Measurements from ENCODE around the gene IL1B.

IL1B gene

GRCh38 chr2:112840068-112840445 is 3.5 kb upstream of the IL1B start:
- no peak overlapping the region for H3K4me3 ChIP-seq (ENCODE audit: low read depth, low read length)
- TF ChIP-seq, protein P1, sequence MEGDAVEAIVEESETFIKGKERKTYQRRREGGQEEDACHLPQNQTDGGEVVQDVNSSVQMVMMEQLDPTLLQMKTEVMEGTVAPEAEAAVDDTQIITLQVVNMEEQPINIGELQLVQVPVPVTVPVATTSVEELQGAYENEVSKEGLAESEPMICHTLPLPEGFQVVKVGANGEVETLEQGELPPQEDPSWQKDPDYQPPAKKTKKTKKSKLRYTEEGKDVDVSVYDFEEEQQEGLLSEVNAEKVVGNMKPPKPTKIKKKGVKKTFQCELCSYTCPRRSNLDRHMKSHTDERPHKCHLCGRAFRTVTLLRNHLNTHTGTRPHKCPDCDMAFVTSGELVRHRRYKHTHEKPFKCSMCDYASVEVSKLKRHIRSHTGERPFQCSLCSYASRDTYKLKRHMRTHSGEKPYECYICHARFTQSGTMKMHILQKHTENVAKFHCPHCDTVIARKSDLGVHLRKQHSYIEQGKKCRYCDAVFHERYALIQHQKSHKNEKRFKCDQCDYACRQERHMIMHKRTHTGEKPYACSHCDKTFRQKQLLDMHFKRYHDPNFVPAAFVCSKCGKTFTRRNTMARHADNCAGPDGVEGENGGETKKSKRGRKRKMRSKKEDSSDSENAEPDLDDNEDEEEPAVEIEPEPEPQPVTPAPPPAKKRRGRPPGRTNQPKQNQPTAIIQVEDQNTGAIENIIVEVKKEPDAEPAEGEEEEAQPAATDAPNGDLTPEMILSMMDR (IDR thresholded peaks at IDR 0.05; ENCODE audit: insufficient read depth, low read depth, low read length, missing control alignments): no peak
- DNase-seq (ENCODE audit: low read depth): no peak

GRCh38 chr2:112839407-112840067 is 3.0 kb upstream of the IL1B start:
- no peak for DNase-seq (ENCODE audit: low read depth)
- H3K4me3 ChIP-seq (ENCODE audit: low read depth, low read length): no peak overlapping the region
- TF ChIP-seq, protein P1 (IDR thresholded peaks at IDR 0.05; ENCODE audit: insufficient read depth, low read depth, low read length, missing control alignments): no peak

GRCh38 chr2:112836163-112836560 is 417 bp downstream of the IL1B start:
- TF ChIP-seq, protein P1 (IDR thresholded peaks at IDR 0.05; ENCODE audit: insufficient read depth, low read depth, low read length, missing control alignments): no peak
- DNase-seq (ENCODE audit: low read depth): no peak
- H3K4me3 ChIP-seq (ENCODE audit: low read depth, low read length): no peak overlapping the region

- no peak for DNase-seq (ENCODE audit: low read depth)
- no peak overlapping the region for H3K4me3 ChIP-seq (ENCODE audit: low read depth, low read length)
- TF ChIP-seq, protein P1 (IDR thresholded peaks at IDR 0.05; ENCODE audit: insufficient read depth, low read depth, low read length, missing control alignments): no peak
These were observed 930 bp downstream of the IL1B start for GRCh38 chr2:112835536-112836162.

GRCh38 chr2:112835061-112835501 is 1.5 kb downstream of the IL1B start:
- DNase-seq (ENCODE audit: low read depth): no peak
- TF ChIP-seq, protein P1 (IDR thresholded peaks at IDR 0.05; ENCODE audit: insufficient read depth, low read depth, low read length, missing control alignments): no peak
- no peak overlapping the region for H3K4me3 ChIP-seq (ENCODE audit: low read depth, low read length)

GRCh38 chr2:112834396-112835037 is 2.1 kb downstream of the IL1B start:
- H3K4me3 ChIP-seq (ENCODE audit: low read depth, low read length): no peak overlapping the region
- DNase-seq (ENCODE audit: low read depth): no peak
- TF ChIP-seq, protein P1 (IDR thresholded peaks at IDR 0.05; ENCODE audit: insufficient read depth, low read depth, low read length, missing control alignments): no peak

All from GM12865 (cell line).